ENCODE data around the gene DUS1L.

The DUS1L gene

DNA sequence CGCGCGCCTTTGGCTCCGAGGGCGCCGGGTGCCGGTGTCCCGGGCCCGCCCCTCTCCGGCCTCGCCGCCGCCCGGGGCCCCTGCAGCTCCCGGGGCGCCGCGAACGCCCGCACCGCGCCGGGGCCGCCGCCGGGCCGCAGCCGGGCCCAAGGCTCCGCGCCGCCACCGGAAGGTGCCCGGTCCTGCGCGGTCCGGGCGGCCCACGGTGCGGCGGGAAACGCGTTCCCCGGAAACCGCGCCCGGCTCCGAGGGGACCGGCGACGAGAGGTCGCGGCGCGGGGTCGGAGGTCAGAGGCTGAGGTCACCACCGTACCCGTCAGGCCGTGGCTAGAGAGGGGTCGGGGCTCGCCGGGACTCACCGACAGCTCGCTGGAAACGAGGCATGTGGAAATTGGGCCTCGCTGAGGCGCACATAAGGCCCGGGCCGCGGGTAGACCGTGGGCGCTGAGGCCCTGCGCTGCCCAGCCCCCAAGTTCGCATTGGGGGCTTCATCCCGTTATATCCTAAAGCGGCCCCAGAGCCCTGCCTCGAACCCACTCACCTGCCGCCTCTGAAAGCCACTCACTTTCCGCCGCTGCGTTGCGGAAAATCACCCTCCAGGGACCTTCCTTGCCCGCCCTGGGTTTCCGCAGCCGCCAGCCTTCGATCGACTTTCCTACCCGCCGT is at the start of gene DUS1L:
TSS of gene DUS1L (minus strand) at position 167 of the 666 bp plus-strand sequence. CDS start 745 bp downstream, outside the sequence.
- in situ Hi-C loops (cut with MboI; ENCODE audit: low sequenced_read_pairs), result no loop called here

GRCh38 chr17:82114872-82115271 is 49.3 kb upstream of the DUS1L start:
- in situ Hi-C loops (cut with MboI; ENCODE audit: low sequenced_read_pairs), result no loop called here

- in situ Hi-C loops (cut with MboI; ENCODE audit: low sequenced_read_pairs), result no loop called here
Observed at GRCh38 chr17:82114447-82114846, 48.8 kb upstream of the DUS1L start.

GRCh38 chr17:82113941-82114340 is 48.3 kb upstream of the DUS1L start:
- in situ Hi-C loops (cut with MboI; ENCODE audit: low sequenced_read_pairs), result no loop called here

GRCh38 chr17:82113422-82113821 is 47.8 kb upstream of the DUS1L start:
- in situ Hi-C loops (cut with MboI; ENCODE audit: low sequenced_read_pairs), result no loop called here

- in situ Hi-C loops (cut with MboI; ENCODE audit: low sequenced_read_pairs), result no loop called here
Observed at GRCh38 chr17:82112914-82113311, 47.3 kb upstream of the DUS1L start.

GRCh38 chr17:82112181-82112913 is 46.7 kb upstream of the DUS1L start:
- in situ Hi-C loops (cut with MboI; ENCODE audit: low sequenced_read_pairs), result no loop called here

DNA sequence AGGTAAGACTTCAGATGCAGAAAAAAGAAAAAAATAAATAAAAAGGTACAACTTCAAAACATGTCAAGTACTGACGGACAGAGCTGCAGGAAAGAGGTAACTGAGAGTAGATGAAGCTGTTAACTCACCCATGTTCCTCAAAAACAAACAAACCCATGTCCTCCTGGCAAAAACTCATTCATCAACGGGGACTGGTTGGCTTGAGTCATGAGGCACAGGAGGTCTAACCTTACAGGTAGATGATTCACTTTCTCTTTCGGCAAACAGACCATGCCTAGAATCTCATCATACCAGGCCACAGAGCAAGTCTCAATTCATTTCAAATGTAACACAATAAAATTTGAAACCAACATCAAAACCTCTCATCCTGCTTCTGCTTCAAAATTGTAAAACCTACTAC is 44.7 kb upstream of the DUS1L start:
- in situ Hi-C loops (cut with MboI; ENCODE audit: low sequenced_read_pairs), result no loop called here

- in situ Hi-C loops (cut with MboI; ENCODE audit: low sequenced_read_pairs), result no loop called here
Observed at GRCh38 chr17:82108961-82109475, 43.4 kb upstream of the DUS1L start.

DNA sequence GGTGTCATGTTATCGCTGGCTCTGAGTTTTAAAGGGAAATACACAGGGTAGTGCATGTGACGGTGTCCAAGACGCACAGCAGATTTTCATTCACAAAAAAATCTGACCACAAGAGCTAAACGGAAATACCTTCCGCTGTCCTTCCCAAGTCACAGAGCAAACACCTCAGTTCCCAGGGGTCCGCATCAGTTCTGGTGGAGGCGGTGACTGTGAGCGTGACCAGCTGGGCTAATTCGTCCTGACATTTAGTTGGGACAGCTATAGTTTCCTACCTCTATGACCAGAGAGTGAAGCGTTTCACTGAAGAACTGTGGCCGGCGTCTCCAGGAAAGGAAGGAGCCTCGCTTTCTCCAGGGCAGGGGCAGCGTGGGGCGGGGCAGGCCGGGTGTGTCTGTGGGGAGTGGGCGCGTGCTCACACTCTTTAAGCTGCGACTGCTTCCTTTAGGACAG is 42.9 kb upstream of the DUS1L start:
- in situ Hi-C loops (cut with MboI; ENCODE audit: low sequenced_read_pairs), result no loop called here

DNA sequence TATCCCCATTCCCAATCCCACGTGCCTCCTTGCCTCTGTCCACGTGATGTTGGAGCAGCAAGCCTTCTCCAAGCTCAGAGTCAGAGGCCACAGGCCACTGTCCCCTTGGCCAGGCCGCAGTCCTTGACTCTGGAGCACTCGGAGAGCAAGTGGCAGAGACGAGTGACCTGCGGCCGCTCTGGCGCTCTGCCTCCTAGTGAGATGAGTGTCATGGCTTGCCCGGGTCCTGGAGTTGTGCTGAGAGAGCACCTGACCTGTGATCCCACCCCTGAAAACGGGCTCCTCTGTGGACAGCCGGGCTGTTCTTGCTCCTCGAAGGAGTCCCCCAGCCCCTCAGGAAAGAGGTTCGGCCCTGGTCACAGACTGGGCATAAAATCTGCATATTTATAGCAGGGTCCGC is 42.4 kb upstream of the DUS1L start:
- in situ Hi-C loops (cut with MboI; ENCODE audit: low sequenced_read_pairs), result no loop called here

GRCh38 chr17:82107341-82107860 is 41.8 kb upstream of the DUS1L start:
- in situ Hi-C loops (cut with MboI; ENCODE audit: low sequenced_read_pairs), result no loop called here

DNA sequence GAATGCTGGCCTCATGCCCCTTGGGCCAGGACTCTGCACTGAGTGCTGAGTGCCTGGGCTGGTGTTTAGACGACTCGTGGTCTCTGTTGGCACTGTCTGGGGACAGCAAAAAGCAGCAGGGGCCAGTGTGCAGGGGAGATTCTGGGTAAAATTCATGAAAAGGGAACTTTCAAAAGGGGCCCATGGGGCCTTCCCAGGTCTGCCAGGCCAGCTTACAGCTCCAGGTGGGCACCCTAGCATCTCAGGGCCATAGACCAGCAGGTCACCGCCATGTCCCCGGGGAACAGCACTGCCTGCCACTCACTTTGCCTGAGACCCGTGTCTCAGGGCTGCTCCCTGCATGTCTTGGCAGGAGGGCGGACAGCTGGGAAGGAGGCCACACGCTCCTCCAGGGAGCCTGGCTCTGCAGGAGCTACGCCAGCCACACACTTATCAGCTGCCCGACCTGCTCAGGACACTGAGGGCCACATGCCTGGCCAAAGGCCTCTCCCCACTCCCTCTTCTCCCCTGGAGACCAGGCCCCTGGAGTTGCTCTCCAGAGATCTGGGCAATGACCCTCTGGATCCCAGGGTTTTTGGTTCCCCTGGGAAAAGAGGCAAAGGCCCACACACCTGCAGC is 41.2 kb upstream of the DUS1L start:
- in situ Hi-C loops (cut with MboI; ENCODE audit: low sequenced_read_pairs), result no loop called here

DNA sequence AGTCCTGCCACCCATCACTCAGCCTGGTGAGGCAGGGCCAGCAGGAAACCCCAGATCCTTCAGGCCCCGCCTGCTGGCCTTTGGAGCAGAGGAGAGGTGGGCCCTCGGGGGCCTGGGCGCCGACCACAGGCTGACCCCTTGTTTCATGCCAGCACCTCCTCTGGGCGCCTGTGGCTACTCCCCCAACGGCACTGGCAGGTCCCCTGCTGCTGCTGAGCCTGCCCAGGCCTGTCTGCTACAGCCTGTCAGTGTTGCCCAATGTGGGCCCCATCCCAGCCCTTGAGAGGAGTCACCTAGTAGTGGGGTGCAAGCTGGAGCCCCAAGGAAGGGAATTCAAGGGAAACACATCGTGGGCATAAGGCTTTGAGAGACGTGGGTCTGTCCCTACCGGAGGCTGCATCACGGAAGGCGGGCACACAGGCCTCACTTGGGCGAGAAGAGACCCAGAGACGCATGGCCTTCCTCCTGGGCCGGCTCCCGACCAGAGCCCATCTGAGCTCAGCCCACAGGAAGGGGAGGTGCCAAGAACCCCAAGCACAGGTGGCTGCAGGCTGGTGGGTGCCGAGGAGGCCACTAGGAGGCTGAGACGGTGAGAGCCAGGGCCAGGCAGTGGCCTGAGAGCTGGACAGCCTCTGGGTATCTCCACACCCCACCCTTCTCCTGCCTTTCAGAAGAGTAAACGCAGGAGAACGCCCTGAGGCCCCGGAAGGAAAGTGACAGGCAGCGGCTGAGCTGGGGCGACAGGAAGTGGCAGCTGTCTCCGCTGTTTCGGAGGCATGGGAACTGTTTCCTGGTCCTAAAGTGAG is 40.5 kb upstream of the DUS1L start:
- in situ Hi-C loops (cut with MboI; ENCODE audit: low sequenced_read_pairs), result no loop called here

- in situ Hi-C loops (cut with MboI; ENCODE audit: low sequenced_read_pairs), result no loop called here
Observed at GRCh38 chr17:82105417-82105881, 39.8 kb upstream of the DUS1L start.

GRCh38 chr17:82104797-82105416 is 39.3 kb upstream of the DUS1L start:
- in situ Hi-C loops (cut with MboI; ENCODE audit: low sequenced_read_pairs), result no loop called here

GRCh38 chr17:82103553-82104451 is 38.2 kb upstream of the DUS1L start:
- in situ Hi-C loops (cut with MboI; ENCODE audit: low sequenced_read_pairs), result no loop called here

GRCh38 chr17:82101767-82102679 is 36.4 kb upstream of the DUS1L start:
- in situ Hi-C loops (cut with MboI; ENCODE audit: low sequenced_read_pairs), result no loop called here
